ENCODE measurements around the gene SLC26A2.

DNA sequence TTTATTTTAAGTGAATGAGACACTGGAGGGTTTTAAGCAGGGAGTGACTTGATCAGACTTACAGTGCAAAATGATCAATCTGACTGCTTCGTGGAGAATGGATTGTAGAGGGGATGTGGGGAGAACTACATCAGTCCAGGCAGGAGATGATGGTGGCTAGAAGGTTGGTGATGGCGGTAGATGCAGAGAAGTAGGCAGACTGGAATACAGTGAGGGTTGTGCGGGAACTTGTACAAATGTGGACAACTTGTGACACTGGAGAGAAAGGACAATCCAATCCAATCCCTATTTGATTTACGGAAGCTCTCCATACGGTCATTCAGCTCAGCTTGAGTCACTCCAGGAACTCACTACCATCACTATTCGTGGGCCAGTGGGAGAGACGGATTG is 39.3 kb downstream of the SLC26A2 start:
- TF ChIP-seq ZNF274 (IDR thresholded peaks at IDR 0.05; ENCODE audit: low read depth, low read length) (no peak), YY1 (IDR thresholded peaks at IDR 0.05; ENCODE audit: insufficient read depth, insufficient read length) (no peak)
